ENCODE data around the gene TBCD.

GRCh38 chr17:82989881-82990280, 238.0 kb downstream of the TBCD start:
- TF ChIP-seq CTCF (IDR thresholded peaks at IDR 0.05; ENCODE audit: low read length) (no peak), EZH2 (optimal IDR thresholded peaks at IDR 0.05; ENCODE audit: low read depth, low read length) (no peak), EZH2phosphoT487 (IDR thresholded peaks at IDR 0.05; ENCODE audit: low read length) (no peak)
